ENCODE data around the gene INA.
"Not testable (repeated sequence)": the region's sequence is repeated elsewhere in the genome, so short reads cannot be mapped to it uniquely, and the experiment has no call there.

The INA gene

GRCh38 chr10:103254113-103254512 is 22.8 kb upstream of the INA start:
- Histone ChIP-seq H3K27me3 (ENCODE audit: insufficient read depth, low read depth, severe bottlenecking) (no peaks in the 10 kb centered on the region), H3K27ac (no peak overlapping the region), H3K9me3 (ENCODE audit: severe bottlenecking) (no peaks in the 10 kb centered on the region), H3K4me3 (ENCODE audit: low read depth, low read length) (no peak overlapping the region), H3K36me3 (no peaks in the 10 kb centered on the region)
- TF ChIP-seq CTCF (IDR thresholded peaks at IDR 0.05; ENCODE audit: low read depth, low read length) = no peak
- no peak for DNase-seq

GRCh38 chr10:103254538-103255325 is 22.2 kb upstream of the INA start:
- no peaks in the 10 kb centered on the region for H3K36me3 ChIP-seq
- no peak overlapping the region for H3K27ac ChIP-seq
- no peak for DNase-seq
- no peak for TF ChIP-seq CTCF (IDR thresholded peaks at IDR 0.05; ENCODE audit: low read depth, low read length)
- peaks cover 3% of the 10 kb centered on the region for H3K9me3 ChIP-seq (ENCODE audit: severe bottlenecking)
- H3K4me3 ChIP-seq (ENCODE audit: low read depth, low read length) = no peak overlapping the region
- no peaks in the 10 kb centered on the region for H3K27me3 ChIP-seq (ENCODE audit: insufficient read depth, low read depth, severe bottlenecking)

- no peak for TF ChIP-seq CTCF (IDR thresholded peaks at IDR 0.05; ENCODE audit: low read depth, low read length)
- Histone ChIP-seq H3K36me3 (no peaks in the 10 kb centered on the region), H3K27me3 (ENCODE audit: insufficient read depth, low read depth, severe bottlenecking) (no peaks in the 10 kb centered on the region), H3K27ac (no peak overlapping the region), H3K9me3 (ENCODE audit: severe bottlenecking) (peaks cover 12% of the 10 kb centered on the region), H3K4me3 (ENCODE audit: low read depth, low read length) (no peak overlapping the region)
- DNase-seq = no peak
Observed at GRCh38 chr10:103256613-103257012, 20.3 kb upstream of the INA start.

- peaks cover 12% of the 10 kb centered on the region for H3K9me3 ChIP-seq (ENCODE audit: severe bottlenecking)
- H3K36me3 ChIP-seq = no peaks in the 10 kb centered on the region
- H3K27me3 ChIP-seq (ENCODE audit: insufficient read depth, low read depth, severe bottlenecking) = no peaks in the 10 kb centered on the region
- no peak overlapping the region for H3K27ac ChIP-seq
- TF ChIP-seq CTCF (IDR thresholded peaks at IDR 0.05; ENCODE audit: low read depth, low read length) = no peak
- DNase-seq = no peak
- no peak overlapping the region for H3K4me3 ChIP-seq (ENCODE audit: low read depth, low read length)
Observed at GRCh38 chr10:103257812-103258211, 19.1 kb upstream of the INA start.

- H3K27me3 ChIP-seq (ENCODE audit: insufficient read depth, low read depth, severe bottlenecking); DNase-seq; H3K27ac ChIP-seq; H3K36me3 ChIP-seq; H3K4me3 ChIP-seq (ENCODE audit: low read depth, low read length): not testable (repeated sequence)
- H3K9me3 ChIP-seq (ENCODE audit: severe bottlenecking) = peaks cover 12% of the 10 kb centered on the region
Observed at GRCh38 chr10:103258928-103259327, 18.0 kb upstream of the INA start.

GRCh38 chr10:103259989-103260388 is 16.9 kb upstream of the INA start:
- Histone ChIP-seq H3K27ac (no peak overlapping the region), H3K27me3 (ENCODE audit: insufficient read depth, low read depth, severe bottlenecking) (no peaks in the 10 kb centered on the region), H3K4me3 (ENCODE audit: low read depth, low read length) (no peak overlapping the region), H3K36me3 (no peaks in the 10 kb centered on the region), H3K9me3 (ENCODE audit: severe bottlenecking) (peaks cover 12% of the 10 kb centered on the region)
- DNase-seq = no peak
- no peak for TF ChIP-seq CTCF (IDR thresholded peaks at IDR 0.05; ENCODE audit: low read depth, low read length)
